ENCODE results near the gene GSDMA. TPM values are rescaled to one million over a fixed set of nuclear protein-coding genes. Genes with fewer than 3 reads are reported as not detected.

The GSDMA gene
- total and polyA plus RNA-seq, 9 of the 15 experiments (the other 6 are each of a cell fraction or from before 2014, with no cell fraction given), result 0.04 to 0.13 (median 0.07) TPM; not detected in 2

GRCh38 chr17:39927101-39927928 is 35.5 kb upstream of the GSDMA start, which contains the start of the genes LRRC3C and ORMDL3 (continued):
- peak; percentile 21 for TF ChIP-seq NFYB (IDR thresholded peaks at IDR 0.05; ENCODE audit: extremely low read depth, insufficient read length)
- TF ChIP-seq AFF1 (IDR thresholded peaks at IDR 0.05; ENCODE audit: low read depth in 1 of 2, partially characterized antibody in 2 of 2), result peak in 1 of 2 experiments; percentile 96
- 0 out of 2 replicates have a peak, but pooled peaks have one; percentile 37 for TF ChIP-seq HDAC2 (IDR thresholded peaks at IDR 0.05)
- no peak for TF ChIP-seq KAT8 (IDR thresholded peaks at IDR 0.05; ENCODE audit: low read depth)
- TF ChIP-seq CCNT2 (IDR thresholded peaks at IDR 0.05; ENCODE audit: borderline replicate concordance, extremely low read depth, insufficient read length, low read depth, low read length), result peak; percentile 73
- TF ChIP-seq PKNOX1 (IDR thresholded peaks at IDR 0.05), result 0 out of 2 replicates have a peak, but pooled peaks have one; percentile 14
- TF ChIP-seq CREB3L1 (IDR thresholded peaks at IDR 0.05; ENCODE audit: borderline replicate concordance, low read depth), result peak; percentile 96
- peak in 1 of 3 experiments; percentile 87; a peak in 2 of 6 replicates for TF ChIP-seq ZBTB11 (CRISPR knock-in tag; IDR thresholded peaks at IDR 0.05)
- TF ChIP-seq PHF8 (IDR thresholded peaks at IDR 0.05; ENCODE audit: borderline replicate concordance, low read length), result peak; percentile 68; the same call in 1 of the 2 replicates
- TF ChIP-seq OTX1 (CRISPR knock-in tag; IDR thresholded peaks at IDR 0.05), result no peak
- peak; percentile 90 for TF ChIP-seq ATF7 (IDR thresholded peaks at IDR 0.05)
- TF ChIP-seq JUND (IDR thresholded peaks at IDR 0.05; ENCODE audit: borderline replicate concordance, low read depth, low read length), result peak; percentile 66; the same call in 1 of the 2 replicates
- TF ChIP-seq JUND (tag; IDR thresholded peaks at IDR 0.05; ENCODE audit: borderline replicate concordance, low read depth, low read length), result peak; percentile 26; the same call in 1 of the 3 replicates
- TF ChIP-seq KAT2B (IDR thresholded peaks at IDR 0.05; ENCODE audit: low read depth, low read length), result no peak
- TF ChIP-seq RB1 (IDR thresholded peaks at IDR 0.05; ENCODE audit: low read depth), result peak; percentile 85

Data from K562 (cell line).